B cell (primary cell): ENCODE data around the gene LYZL2.

Source experiments
- CTCF ChIP-seq: fragments of 200-600 bp; IDR thresholded peaks from one replicate; pipeline ENCODE4 v1.8.0; 2022; ENCODE audit warnings: antibody characterized with exemption, mild to moderate bottlenecking
- EZH2 ChIP-seq: IDR thresholded peaks from 2 replicates; pipeline ENCODE4 v1.6.1; 2012; ENCODE audit warnings: borderline replicate concordance, low read depth, mild to moderate bottlenecking, moderate library complexity, low read length; ENCODE audit not compliant: insufficient read depth, poor library complexity, severe bottlenecking

- peak; percentile 93 for TF ChIP-seq CTCF
- no peak for TF ChIP-seq EZH2
Observed at GRCh38 chr10:30639946-30640786, 10.6 kb upstream of the LYZL2 start.
